ENCODE measurements around the gene PRSS48.

DNA sequence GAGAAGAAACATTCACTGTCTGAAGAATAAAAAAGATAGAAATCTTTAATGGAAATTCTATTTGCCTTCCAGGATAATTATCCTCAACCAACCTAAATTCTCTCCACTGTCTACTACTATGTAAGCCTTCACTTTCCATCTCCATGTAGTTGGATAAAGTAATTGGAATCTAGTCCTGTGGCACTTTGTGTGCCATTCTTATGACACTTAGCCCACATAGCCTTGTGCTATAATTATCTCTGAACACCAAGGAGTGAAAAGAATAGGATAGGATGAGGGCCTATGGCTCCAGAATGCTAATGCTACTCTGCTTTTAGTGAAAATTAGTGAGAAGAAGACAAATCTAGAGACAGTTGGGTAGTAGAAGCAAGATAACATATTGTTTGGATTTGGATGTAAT lies 20.2 kb downstream of the PRSS48 start:
- TF ChIP-seq POLR2AphosphoS5 (IDR thresholded peaks at IDR 0.05; ENCODE audit: borderline replicate concordance, low read depth, low read length), result no peak
- TF ChIP-seq EZH2 (IDR thresholded peaks at IDR 0.05), result no peak
- no peak for TF ChIP-seq FOXP2 (optimal IDR thresholded peaks at IDR 0.05; ENCODE audit: control extremely low read depth, extremely low read length, insufficient read depth)

All from SK-N-MC (cell line).